Activated CD4-positive, alpha-beta memory T cell treated with anti-CD3 and anti-CD28 coated beads, Interleukin-2, amount 10 ng/mL, durations not matched to agents 7 days and 5 days (primary cell): ENCODE results near the gene SLCO1A2. TPM values are rescaled to one million over a fixed set of nuclear protein-coding genes. Genes with fewer than 3 reads are reported as not detected.
"Not testable (repeated sequence)": the region's sequence is repeated elsewhere in the genome, so short reads cannot be mapped to it uniquely, and the experiment has no call there.

Experiments
- CTCF ChIA-PET: fragments of 350-600 bp; sonication (Branson Sonifier 250); formaldehyde crosslinking; loops from one replicate; lab custom pipeline; 2021; ENCODE audit warnings: antibody characterized with exemption, inconsistent platforms; lab: Charles Lee
- POLR2A ChIA-PET: fragments of 350-600 bp; sonication (Branson Sonifier 250); formaldehyde crosslinking; loops from one replicate; lab custom pipeline; 2021; ENCODE audit warnings: antibody characterized with exemption; lab: Charles Lee
- DNase-seq: peaks from one replicate; pipeline ENCODE4 v3.0.0-alpha.2; 2020
- H3K27ac Mint-ChIP-seq: one replicate; pipeline ENCODE4 v1.8.0; 2021; ENCODE audit warnings: mild to moderate bottlenecking, mixed read lengths
- H3K27me3 Mint-ChIP-seq: one replicate; pipeline ENCODE4 v1.8.0; 2021; ENCODE audit warnings: mixed read lengths
- H3K36me3 Mint-ChIP-seq: one replicate; pipeline ENCODE4 v1.8.0; 2021; ENCODE audit warnings: low read depth, mixed read lengths
- H3K4me1 Mint-ChIP-seq: one replicate; pipeline ENCODE4 v1.8.0; 2021; ENCODE audit warnings: mixed read lengths
- H3K4me3 Mint-ChIP-seq: one replicate; pipeline ENCODE4 v1.8.0; 2021; ENCODE audit warnings: mild to moderate bottlenecking, mixed read lengths
- H3K9me3 Mint-ChIP-seq: one replicate; pipeline ENCODE4 v1.8.0; 2021; ENCODE audit warnings: mixed read lengths
- total RNA-seq, 2 experiments: library from RNA; stranded (reverse); gene quantifications; one replicate each; pipeline ENCODE4 v1.2.3, GENCODE V29; 2021

Gene SLCO1A2, protein sequence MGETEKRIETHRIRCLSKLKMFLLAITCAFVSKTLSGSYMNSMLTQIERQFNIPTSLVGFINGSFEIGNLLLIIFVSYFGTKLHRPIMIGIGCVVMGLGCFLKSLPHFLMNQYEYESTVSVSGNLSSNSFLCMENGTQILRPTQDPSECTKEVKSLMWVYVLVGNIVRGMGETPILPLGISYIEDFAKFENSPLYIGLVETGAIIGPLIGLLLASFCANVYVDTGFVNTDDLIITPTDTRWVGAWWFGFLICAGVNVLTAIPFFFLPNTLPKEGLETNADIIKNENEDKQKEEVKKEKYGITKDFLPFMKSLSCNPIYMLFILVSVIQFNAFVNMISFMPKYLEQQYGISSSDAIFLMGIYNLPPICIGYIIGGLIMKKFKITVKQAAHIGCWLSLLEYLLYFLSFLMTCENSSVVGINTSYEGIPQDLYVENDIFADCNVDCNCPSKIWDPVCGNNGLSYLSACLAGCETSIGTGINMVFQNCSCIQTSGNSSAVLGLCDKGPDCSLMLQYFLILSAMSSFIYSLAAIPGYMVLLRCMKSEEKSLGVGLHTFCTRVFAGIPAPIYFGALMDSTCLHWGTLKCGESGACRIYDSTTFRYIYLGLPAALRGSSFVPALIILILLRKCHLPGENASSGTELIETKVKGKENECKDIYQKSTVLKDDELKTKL
- not detected for total RNA-seq

DNA sequence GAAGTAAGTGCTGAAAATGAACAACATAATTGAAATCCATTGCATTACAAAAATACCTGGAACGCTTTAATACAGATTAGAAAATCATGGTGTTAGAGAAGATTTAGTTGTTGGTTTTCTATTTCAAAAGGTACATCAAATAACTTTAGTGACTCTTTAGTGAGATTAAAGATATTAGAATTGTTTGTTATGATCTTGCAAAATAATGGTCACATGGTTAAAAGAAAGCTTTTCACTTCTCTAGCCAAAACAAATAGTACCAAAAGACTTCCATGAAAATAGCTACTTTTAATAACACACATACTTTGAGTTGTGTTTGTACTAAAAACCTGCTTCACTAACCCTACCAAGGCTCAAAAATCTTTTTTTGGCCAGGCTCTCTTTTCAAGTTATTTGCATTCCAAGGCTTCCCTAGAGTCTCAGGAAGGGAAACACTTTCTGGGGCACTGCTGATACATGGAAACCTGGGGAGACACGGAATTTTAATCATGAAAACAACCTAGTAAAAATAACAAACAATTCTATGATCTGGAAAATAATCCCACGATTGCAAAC is at the start of gene SLCO1A2:
SLCO1A2 (minus strand) TSS at position 147 of the 555 bp plus-strand sequence. CDS start 270 bp downstream, outside the sequence.
- CTCF ChIA-PET: no interaction called here
- peaks cover 5% of the 10 kb centered on the region for H3K9me3 Mint-ChIP-seq
- no peak within 1 kb of the TSS for H3K4me3 Mint-ChIP-seq
- H3K27me3 Mint-ChIP-seq: peaks cover 3% of the 10 kb centered on the region
- no peak within 1 kb of the TSS for H3K27ac Mint-ChIP-seq
- no peaks in the 10 kb centered on the region for H3K36me3 Mint-ChIP-seq
- POLR2A ChIA-PET: no interaction called here
- no peaks in the 10 kb centered on the region for H3K4me1 Mint-ChIP-seq
- DNase-seq: no peak

DNA sequence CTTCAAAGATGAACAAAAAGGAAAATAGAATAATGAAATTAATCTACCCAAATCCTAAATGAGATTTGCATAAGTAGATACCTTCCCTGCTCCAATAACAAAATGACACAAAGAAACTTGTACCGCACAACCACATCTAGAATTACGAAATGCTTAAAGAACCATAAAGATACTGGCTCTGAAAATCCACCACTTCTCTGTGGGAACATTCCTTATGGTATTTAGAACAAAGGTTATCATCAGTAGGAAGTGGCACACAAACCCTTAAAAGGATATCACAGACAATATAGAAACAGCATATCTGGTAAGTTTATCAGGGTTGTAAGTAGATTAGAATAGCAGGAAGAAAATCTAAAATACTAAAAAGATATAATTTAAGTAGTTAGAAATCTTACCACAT is 49.5 kb upstream of the SLCO1A2 start:
- Mint-ChIP-seq H3K4me1 (no peaks in the 10 kb centered on the region), H3K36me3 (no peaks in the 10 kb centered on the region), H3K27me3 (no peaks in the 10 kb centered on the region), H3K27ac (no peak overlapping the region), H3K4me3 (no peak overlapping the region), H3K9me3 (no peaks in the 10 kb centered on the region)
- DNase-seq: no peak
- ChIA-PET CTCF (no interaction called here), POLR2A (no interaction called here)

DNA sequence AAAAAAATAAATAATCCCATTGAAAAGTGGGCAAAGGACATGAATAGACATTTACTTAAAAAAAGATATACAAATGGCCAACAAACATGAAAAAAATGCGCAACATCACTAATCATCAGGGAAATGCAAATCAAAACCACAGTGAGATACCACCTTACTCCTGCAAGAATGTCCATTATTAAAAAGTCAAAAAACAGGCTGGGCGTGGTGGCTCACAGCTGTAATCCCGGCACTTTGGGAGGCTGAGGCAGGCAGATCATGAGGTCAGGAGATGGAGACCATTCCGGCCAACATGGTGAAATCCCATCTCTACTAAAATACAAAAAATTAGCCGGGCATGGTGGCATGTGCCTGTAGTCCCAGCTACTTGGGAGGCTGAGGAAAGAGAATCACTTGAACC is 46.6 kb upstream of the SLCO1A2 start:
- H3K27ac Mint-ChIP-seq, CTCF ChIA-PET, POLR2A ChIA-PET, H3K9me3 Mint-ChIP-seq, H3K4me1 Mint-ChIP-seq, H3K36me3 Mint-ChIP-seq, H3K4me3 Mint-ChIP-seq, DNase-seq, H3K27me3 Mint-ChIP-seq: not testable (repeated sequence)

DNA sequence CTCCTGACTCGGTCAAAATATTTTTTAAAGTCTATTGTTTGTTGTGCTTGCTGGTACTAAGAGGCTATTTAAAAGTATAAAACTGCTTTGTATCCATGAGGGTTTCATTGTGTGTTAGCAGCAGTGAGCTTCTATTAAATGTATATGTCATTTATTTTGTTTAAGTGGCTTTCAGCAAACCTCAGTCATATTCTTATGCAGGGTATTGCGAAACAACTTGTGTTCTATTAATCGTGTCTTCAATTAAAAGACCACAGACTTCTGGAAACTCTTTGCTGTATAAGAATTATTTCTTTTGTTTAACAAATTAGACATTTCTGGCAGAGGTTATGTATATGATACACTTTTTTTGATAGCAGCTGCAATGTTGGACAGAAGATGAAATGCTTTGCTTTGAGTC is 44.5 kb upstream of the SLCO1A2 start:
- DNase-seq: no peak
- ChIA-PET POLR2A (no interaction called here), CTCF (no interaction called here)
- Mint-ChIP-seq H3K9me3 (no peaks in the 10 kb centered on the region), H3K4me1 (no peaks in the 10 kb centered on the region), H3K27me3 (peaks cover 6% of the 10 kb centered on the region), H3K27ac (no peak overlapping the region), H3K4me3 (no peak overlapping the region), H3K36me3 (no peaks in the 10 kb centered on the region)

DNA sequence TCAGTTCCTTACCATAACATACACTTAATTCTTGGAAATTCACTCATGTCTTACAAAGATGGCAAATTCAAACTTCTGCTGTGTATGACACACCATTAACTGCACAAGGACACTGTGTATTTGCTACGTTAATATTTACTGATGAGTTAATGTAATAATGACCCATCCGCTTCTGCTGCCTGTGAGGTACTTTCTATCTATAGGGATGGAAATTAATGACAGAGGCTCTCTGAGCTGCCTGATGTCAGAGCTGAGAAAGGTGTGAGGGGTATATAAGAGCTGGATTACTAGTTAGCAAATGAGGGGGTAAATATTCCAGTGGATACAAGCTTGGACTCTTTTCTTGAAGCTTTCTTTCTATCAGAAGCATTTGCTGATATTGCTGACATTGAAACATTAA is 37.9 kb upstream of the SLCO1A2 start, which contains the start of gene IAPP:
IAPP (plus strand) TSS at position 301 of the 400 bp plus-strand sequence. CDS start 450 bp downstream, outside the sequence.
- DNase-seq: no peak
- CTCF ChIA-PET: no interaction called here
- peaks cover 5% of the 10 kb centered on the region for H3K4me1 Mint-ChIP-seq
- POLR2A ChIA-PET: no interaction called here
- H3K27ac Mint-ChIP-seq: no peak within 1 kb of the TSS
- no peak within 1 kb of the TSS for H3K4me3 Mint-ChIP-seq
- peaks cover 8% of the 10 kb centered on the region for H3K27me3 Mint-ChIP-seq
- no peaks in the 10 kb centered on the region for H3K9me3 Mint-ChIP-seq
- H3K36me3 Mint-ChIP-seq: no peaks in the 10 kb centered on the region

DNA sequence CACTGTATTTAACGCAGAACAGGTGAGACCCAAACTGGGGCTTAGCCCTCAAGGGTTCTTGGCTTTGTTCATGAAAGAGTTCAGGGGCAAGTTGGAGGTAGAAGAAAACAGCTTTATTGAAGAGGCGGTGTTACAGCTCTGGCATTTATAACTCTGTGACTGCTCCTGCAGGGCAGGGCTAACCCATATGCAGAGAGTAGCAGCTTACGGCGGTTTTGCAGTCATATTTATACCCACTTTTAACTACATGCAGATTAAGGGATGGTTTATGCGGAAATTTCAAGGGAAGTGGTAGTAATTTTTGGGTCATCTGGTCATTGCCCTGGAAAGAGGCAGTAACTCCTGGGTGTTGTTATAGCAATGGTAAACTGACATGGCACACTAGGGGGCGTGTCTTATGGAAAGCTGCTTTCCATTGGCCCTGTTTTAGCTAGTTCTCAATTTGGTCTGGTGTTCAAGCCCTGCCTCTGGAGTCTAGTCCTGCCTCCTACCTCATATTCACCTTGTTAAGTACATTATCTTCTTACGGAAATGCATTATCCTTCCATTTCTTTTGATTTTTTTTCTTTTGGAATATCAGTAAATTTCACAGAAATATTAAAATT is 36.2 kb upstream of the SLCO1A2 start:
- no peak overlapping the region for H3K27ac Mint-ChIP-seq
- ChIA-PET POLR2A (no interaction called here), CTCF (interaction anchor here (0.7 to 0.8 kb wide), 2 partner anchors 309 to 647 kb away, joined by 3 to 4 read pairs; no protein-coding TSS in a partner anchor)
- H3K27me3 Mint-ChIP-seq: peaks cover 3% of the 10 kb centered on the region
- H3K36me3 Mint-ChIP-seq: no peaks in the 10 kb centered on the region
- H3K4me3 Mint-ChIP-seq: no peak overlapping the region
- no peaks in the 10 kb centered on the region for H3K9me3 Mint-ChIP-seq
- H3K4me1 Mint-ChIP-seq: peaks cover 5% of the 10 kb centered on the region
- DNase-seq: no peak

DNA sequence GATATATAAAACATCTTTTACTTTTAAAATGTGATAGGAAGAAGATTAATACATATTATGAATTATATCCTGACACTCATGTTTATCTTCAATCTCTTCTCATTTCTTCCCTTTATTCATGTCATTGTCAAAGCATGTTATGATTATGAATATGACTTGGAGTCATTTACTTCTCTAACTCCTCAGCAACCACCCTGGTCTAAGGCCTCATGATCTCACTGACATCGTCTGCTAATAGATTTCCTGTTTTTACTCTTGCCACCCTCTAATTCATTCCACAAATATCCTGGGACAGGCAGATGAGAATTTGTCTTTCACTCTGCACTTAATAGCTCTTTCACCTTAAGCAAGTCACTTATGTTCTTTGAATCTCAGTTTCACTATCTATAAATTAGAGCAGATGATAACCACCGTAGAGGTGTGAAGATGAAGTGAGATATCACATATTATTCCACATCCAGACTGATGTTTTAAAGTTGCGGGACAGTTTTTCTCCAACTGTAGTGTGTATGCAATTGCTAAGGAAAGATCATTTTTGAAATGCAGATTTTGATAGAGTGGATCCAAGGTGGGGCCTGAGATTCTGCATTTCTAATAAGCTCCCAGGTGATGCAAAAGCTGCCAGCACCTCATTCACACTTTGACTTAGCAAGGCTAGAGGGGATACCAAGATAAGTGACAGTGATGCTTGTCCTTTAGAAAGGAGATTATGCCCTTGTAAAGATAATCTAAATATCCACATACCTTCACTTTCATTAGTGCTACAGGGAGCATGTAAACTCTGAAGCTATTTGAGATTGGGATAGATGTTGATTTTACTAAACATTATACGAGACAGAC is 34.6 kb upstream of the SLCO1A2 start:
- H3K4me3 Mint-ChIP-seq: no peak overlapping the region
- H3K9me3 Mint-ChIP-seq: no peaks in the 10 kb centered on the region
- H3K4me1 Mint-ChIP-seq: peaks cover 5% of the 10 kb centered on the region
- no peak overlapping the region for H3K27ac Mint-ChIP-seq
- no peaks in the 10 kb centered on the region for H3K36me3 Mint-ChIP-seq
- DNase-seq: no peak
- ChIA-PET POLR2A (no interaction called here), CTCF (no interaction called here)
- H3K27me3 Mint-ChIP-seq: peaks cover 3% of the 10 kb centered on the region

DNA sequence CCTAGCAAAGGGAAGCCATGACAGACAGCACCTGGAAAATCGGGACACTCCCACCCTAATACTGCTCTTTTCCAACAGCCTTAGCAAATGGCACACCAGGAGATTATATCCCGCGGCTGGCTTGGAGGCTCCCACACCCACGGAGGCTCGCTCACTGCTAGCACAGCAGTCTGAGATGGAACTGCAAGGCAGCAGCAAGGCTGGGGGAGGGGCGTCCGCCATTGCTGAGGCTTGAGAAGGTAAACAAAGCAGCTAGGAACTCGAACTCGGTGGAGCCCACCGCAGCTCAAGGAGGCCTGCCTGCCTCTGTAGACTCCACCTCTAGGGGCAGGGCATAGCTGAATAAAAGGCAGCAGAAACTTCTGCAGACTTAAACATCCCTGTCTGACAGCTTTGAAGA is 25.9 kb upstream of the SLCO1A2 start:
- H3K9me3 Mint-ChIP-seq, H3K4me1 Mint-ChIP-seq, H3K27me3 Mint-ChIP-seq, H3K4me3 Mint-ChIP-seq, H3K27ac Mint-ChIP-seq, CTCF ChIA-PET, H3K36me3 Mint-ChIP-seq, DNase-seq, POLR2A ChIA-PET: not testable (repeated sequence)

DNA sequence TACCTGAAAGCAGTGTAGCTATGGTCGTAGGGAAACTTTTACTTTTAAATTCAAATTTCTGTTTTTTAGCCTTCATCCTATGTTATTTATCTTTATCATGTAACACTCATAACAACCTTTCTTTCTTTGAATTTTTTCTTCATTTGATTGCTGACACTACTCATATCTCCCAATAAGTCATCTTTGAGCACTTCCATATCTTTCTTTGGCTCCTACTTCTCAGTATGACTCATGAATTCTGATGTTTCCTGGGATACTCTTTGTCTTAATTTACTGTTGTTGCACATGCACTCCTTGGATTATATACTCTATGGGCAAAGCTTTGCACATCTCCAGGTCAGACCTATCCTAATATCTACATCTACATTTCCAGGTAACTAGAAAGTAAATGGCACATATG is 19.9 kb upstream of the SLCO1A2 start:
- ChIA-PET POLR2A (interaction anchor here (0.6 kb wide), 1 partner anchor 981 kb away, joined by 3 read pairs; no protein-coding TSS in a partner anchor), CTCF (no interaction called here)
- Mint-ChIP-seq H3K9me3 (no peaks in the 10 kb centered on the region), H3K4me1 (no peaks in the 10 kb centered on the region), H3K4me3 (no peak overlapping the region), H3K27me3 (peaks cover 4% of the 10 kb centered on the region), H3K27ac (no peak overlapping the region), H3K36me3 (no peaks in the 10 kb centered on the region)
- no peak for DNase-seq

DNA sequence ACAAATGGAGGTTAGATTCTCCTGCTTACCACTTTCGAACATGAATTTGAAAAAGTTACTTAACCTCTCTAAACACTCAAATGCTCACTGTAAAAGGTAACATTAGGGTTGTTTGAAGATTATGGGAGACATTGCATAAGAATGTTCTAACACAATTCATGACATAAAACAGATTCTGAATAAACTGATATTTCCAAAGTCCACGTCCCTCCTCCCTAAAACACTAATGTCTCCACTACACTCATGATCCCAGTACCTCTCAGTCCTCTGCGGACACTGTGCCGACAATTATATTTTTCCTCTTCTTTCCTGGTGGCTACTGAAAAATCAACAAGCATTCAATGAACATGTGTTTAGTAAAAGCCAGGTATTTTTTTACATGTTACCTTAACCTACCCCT is 19.2 kb upstream of the SLCO1A2 start:
- H3K27me3 Mint-ChIP-seq: peaks cover 4% of the 10 kb centered on the region
- ChIA-PET CTCF (no interaction called here), POLR2A (no interaction called here)
- H3K4me3 Mint-ChIP-seq: no peak overlapping the region
- no peaks in the 10 kb centered on the region for H3K9me3 Mint-ChIP-seq
- H3K27ac Mint-ChIP-seq: no peak overlapping the region
- H3K4me1 Mint-ChIP-seq: no peaks in the 10 kb centered on the region
- no peaks in the 10 kb centered on the region for H3K36me3 Mint-ChIP-seq
- no peak for DNase-seq

DNA sequence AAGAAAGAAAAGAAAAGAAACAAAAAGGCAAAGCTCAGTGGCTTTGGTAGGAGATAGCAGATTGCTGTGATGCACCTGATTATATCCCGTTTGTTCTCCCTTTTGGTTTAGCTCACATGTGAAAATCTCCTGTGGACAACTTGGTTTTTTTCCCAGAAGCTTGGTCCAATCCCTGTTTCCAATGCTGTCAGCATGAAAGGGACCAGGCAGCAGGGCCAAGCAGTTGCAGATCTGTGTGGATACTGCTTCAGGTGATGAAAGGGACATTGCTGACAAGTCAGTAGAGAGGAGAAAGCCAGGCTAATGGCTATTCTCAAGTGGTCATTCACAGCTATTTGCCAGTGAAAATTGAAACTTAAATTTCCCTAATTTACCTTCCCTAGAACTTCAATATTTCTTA is 18.8 kb upstream of the SLCO1A2 start:
- Mint-ChIP-seq H3K4me1 (no peaks in the 10 kb centered on the region), H3K36me3 (no peaks in the 10 kb centered on the region), H3K9me3 (no peaks in the 10 kb centered on the region), H3K27me3 (peaks cover 4% of the 10 kb centered on the region), H3K4me3 (no peak overlapping the region), H3K27ac (no peak overlapping the region)
- no peak for DNase-seq
- CTCF ChIA-PET: no interaction called here
- POLR2A ChIA-PET: no interaction called here

DNA sequence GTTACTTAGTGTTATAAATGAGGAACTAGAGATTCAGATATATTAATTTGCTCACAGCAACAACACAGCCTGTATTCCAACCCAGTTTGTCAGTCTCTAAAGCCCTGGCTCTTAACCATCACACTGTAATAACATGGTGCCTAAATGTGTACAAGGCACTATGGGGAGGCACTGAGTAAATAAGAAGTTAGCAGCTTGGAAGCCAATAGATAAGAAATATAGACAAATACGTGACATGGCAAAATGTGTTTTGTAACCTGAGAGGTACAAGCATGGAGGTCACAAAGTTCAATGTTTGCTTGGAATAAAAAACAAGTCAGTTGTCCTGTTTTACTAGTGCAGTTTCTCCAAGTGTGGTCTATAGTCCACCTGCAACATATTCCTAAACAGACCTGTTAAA is 16.3 kb upstream of the SLCO1A2 start:
- ChIA-PET POLR2A (no interaction called here), CTCF (no interaction called here)
- no peak for DNase-seq
- no peaks in the 10 kb centered on the region for H3K36me3 Mint-ChIP-seq
- H3K4me3 Mint-ChIP-seq: no peak overlapping the region
- peaks cover 4% of the 10 kb centered on the region for H3K27me3 Mint-ChIP-seq
- no peaks in the 10 kb centered on the region for H3K4me1 Mint-ChIP-seq
- no peaks in the 10 kb centered on the region for H3K9me3 Mint-ChIP-seq
- H3K27ac Mint-ChIP-seq: no peak overlapping the region
